EH (cell line): Measurements from ENCODE around the gene CCDC92.
"Not testable (repeated sequence)": the region's sequence is repeated elsewhere in the genome, so short reads cannot be mapped to it uniquely, and the experiment has no call there.

Experiments
- DNase-seq: peaks from one replicate; pipeline ENCODE4 v3.0.0-alpha.2; 2015; ENCODE audit warnings: low read depth

CCDC92 gene

GRCh38 chr12:123936956-123937706 lies 35.5 kb downstream of the CCDC92 start:
- DNase-seq: no peak

GRCh38 chr12:123936471-123936870 lies 36.2 kb downstream of the CCDC92 start:
- DNase-seq: no peak

GRCh38 chr12:123935956-123936355 lies 36.7 kb downstream of the CCDC92 start:
- no peak for DNase-seq

- DNase-seq: peak; percentile 62
Observed at GRCh38 chr12:123934829-123935228, 37.8 kb downstream of the CCDC92 start.

GRCh38 chr12:123934016-123934620 lies 38.5 kb downstream of the CCDC92 start:
- no peak for DNase-seq

GRCh38 chr12:123933214-123933613 lies 39.4 kb downstream of the CCDC92 start:
- no peak for DNase-seq

GRCh38 chr12:123931686-123932321 lies 40.8 kb downstream of the CCDC92 start:
- DNase-seq: no peak

GRCh38 chr12:123929946-123930583 lies 42.6 kb downstream of the CCDC92 start:
- no peak for DNase-seq

- no peak for DNase-seq
Observed at GRCh38 chr12:123928897-123929296, 43.7 kb downstream of the CCDC92 start.

GRCh38 chr12:123928274-123928865 lies 44.3 kb downstream of the CCDC92 start:
- no peak for DNase-seq

- DNase-seq: no peak
Observed at GRCh38 chr12:123924539-123924938, 48.1 kb downstream of the CCDC92 start.

GRCh38 chr12:123923927-123924326 lies 48.7 kb downstream of the CCDC92 start:
- no peak for DNase-seq

- DNase-seq: no peak
Observed at GRCh38 chr12:123923038-123923437, 49.6 kb downstream of the CCDC92 start.

- no peak for DNase-seq
Observed at GRCh38 chr12:123919980-123920360, 52.7 kb downstream of the CCDC92 start.

- no peak for DNase-seq
Observed at GRCh38 chr12:123917337-123917850, 55.2 kb downstream of the CCDC92 start.

- peak; percentile 31 for DNase-seq
Observed at GRCh38 chr12:123916729-123917128, 55.9 kb downstream of the CCDC92 start.

- DNase-seq: no peak
Observed at GRCh38 chr12:123914726-123915333, 57.8 kb downstream of the CCDC92 start.

- DNase-seq: peak; percentile 15
Observed at GRCh38 chr12:123912415-123913380, 59.9 kb downstream of the CCDC92 start.

GRCh38 chr12:123911672-123912409 lies 60.8 kb downstream of the CCDC92 start:
- not testable (repeated sequence) for DNase-seq

GRCh38 chr12:123910761-123911193 lies 61.9 kb downstream of the CCDC92 start:
- peak; percentile 20 for DNase-seq
